Coronary artery (tissue), 2 donors: ENCODE measurements around the gene IDH3B.
A peak's percentile ranks its signal among the peaks of the same experiment; 100 is the strongest.

Source experiments
- DNase-seq: peaks from one replicate; pipeline ENCODE4 v3.0.0-alpha.2; 2017; ENCODE audit warnings: low spot score
- H3K27ac ChIP-seq, 2 donors: fragments of 200-600 bp; sonication (generic); one replicate each; pipeline ENCODE4 v1.5.1; 2016 to 2019
- H3K4me3 ChIP-seq: fragments of 200-600 bp; sonication (generic); 2 replicates; pipeline ENCODE4 v1.5.1; 2016; ENCODE audit warnings: mild to moderate bottlenecking, moderate library complexity
- CTCF ChIP-seq: fragments of 200-600 bp; sonication (generic); IDR thresholded peaks from one replicate; pipeline ENCODE4 v1.5.1; 2019; ENCODE audit warnings: antibody characterized with exemption

Gene IDH3B

DNA sequence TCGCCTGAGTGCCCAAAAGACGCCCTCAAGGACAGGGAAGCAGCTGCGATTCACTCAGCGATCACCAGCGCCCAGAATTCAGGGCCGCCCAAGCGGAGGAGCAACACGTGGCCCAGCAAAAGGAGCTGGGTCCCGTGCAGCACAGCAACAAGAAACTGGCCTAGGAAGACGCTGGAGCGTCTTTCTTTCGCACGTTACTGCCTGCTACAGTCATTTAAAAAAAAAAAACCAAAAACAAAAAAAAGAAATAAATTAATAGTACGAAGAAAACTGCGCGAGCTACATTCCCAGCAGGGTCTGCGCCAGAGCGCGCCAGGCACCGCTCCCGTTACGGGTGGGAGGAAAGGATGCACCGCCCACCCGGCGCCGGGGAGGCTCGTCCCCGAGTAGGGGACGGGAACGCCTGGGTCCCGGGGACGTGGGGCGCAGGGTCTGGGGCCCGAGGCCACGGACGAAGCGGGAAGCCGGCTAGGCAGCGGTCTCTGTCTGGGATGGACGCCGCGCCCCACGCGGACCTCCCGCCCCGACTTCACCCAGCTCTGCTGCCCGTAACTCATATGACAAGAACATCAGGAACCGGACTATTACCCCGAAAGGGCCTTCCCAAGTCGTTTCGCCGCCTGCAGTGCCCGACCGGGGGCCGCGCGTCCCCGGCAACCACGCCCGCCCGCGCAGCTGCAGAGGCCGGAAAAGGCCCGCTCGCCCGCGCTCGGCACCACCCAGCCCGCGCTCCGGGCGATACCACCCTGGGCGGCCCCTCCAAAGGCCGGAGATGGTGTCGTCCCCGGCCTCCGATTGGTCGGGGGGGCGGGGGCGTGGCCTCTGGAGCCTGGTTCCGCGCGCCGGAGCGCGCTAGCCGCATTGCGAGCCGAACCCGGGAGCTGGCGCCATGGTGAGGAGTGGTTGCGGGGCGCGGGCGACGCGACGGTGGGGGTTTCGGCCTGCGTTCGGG lies 12.0 kb downstream of the IDH3B start, which contains the start of gene NOP56:
NOP56 (plus strand) TSS at position 861 of the 952 bp plus-strand sequence; CDS start at position 890, 29 bp downstream.
- H3K4me3 ChIP-seq: peak within 1 kb of the TSS; percentile 97
- H3K27ac ChIP-seq: peak within 1 kb of the TSS; percentile 53 to 97
- DNase-seq: peak; percentile 94
- no peak for TF ChIP-seq CTCF

GRCh38 chr20:2643708-2644107 lies 20.3 kb downstream of the IDH3B start:
- Histone ChIP-seq H3K27ac (no peak overlapping the region), H3K4me3 (no peak overlapping the region)
- TF ChIP-seq CTCF: no peak
- no peak for DNase-seq

- Histone ChIP-seq H3K27ac (no peak overlapping the region), H3K4me3 (no peak overlapping the region)
- DNase-seq: no peak
- TF ChIP-seq CTCF: no peak
Observed at GRCh38 chr20:2640899-2641298, 23.1 kb downstream of the IDH3B start.

DNA sequence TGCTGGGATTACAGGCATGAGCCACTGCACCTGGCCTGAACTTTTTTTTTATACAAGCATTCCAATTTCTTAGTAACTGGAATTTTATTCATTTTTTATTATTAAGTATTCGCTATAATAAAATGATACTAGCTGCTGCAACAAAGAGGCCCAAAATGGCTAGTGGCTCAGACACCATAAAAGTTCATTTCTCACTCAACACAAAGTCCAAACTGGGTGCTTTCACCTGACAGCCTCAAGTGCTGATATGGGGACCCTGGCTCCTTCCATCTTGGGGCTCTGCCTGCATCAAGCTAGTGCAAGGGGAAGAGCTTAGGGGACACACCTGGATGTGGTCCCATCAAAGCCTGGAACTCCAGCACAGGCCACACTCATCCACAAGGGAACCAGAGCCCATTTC lies 23.8 kb downstream of the IDH3B start:
- Histone ChIP-seq H3K4me3 (no peak overlapping the region), H3K27ac (no peak overlapping the region)
- TF ChIP-seq CTCF: no peak
- no peak for DNase-seq

DNA sequence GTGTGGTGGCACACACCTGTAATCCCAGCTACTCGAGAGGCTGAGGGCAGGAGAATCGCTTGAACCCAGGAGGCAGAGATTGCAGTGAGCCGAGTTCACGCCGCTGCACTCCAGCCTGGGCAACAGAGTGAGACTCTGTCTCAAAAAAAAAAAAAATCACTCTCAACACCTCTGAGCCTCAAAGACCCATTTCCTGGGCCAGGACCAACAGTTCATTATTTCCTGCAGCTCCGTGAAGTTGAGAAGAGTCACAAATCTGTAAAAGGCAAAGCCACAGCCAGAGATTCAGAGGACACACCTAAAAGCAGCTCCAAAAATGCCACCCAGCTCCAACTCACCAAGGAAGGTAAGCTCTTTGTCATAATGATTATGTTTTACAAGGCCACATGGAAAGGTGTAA lies 26.8 kb downstream of the IDH3B start:
- Histone ChIP-seq H3K27ac (no peak overlapping the region), H3K4me3 (no peak overlapping the region)
- TF ChIP-seq CTCF: no peak
- DNase-seq: no peak

- no peak for TF ChIP-seq CTCF
- Histone ChIP-seq H3K4me3 (no peak overlapping the region), H3K27ac (no peak overlapping the region)
- no peak for DNase-seq
Observed at GRCh38 chr20:2633381-2633780, 30.6 kb downstream of the IDH3B start.

DNA sequence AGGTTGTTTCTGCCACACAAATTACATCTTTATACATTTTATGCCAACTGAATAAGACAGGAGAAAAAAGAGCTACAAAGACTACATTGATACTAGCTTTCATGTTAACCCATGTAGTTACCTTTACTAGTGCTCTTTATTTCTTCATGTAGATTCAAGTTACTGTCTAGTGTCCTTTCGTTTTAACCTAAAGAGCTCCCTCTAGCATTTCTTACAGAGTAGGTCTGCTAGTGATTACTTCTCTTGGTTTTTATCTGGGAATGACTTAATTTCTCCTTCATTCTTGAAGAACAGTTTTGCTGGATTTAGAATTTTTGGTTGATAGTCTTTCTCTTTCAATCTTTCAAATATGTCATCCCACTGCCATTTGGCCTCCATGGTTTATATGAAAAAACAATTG lies 32.8 kb downstream of the IDH3B start:
- no peak for DNase-seq
- Histone ChIP-seq H3K27ac (no peak overlapping the region), H3K4me3 (no peak overlapping the region)
- no peak for TF ChIP-seq CTCF
